Urinary bladder (tissue), 4 donors: Measurements from ENCODE around the gene DAB2. TPM values are rescaled to one million over a fixed set of nuclear protein-coding genes. Genes with fewer than 3 reads are reported as not detected.
A peak's percentile ranks its signal among the peaks of the same experiment; 100 is the strongest.

Experiments
- DNase-seq: peaks from one replicate; pipeline ENCODE4 v3.0.0-alpha.2; 2015; ENCODE audit errors: extremely low spot score
- H3K27ac ChIP-seq: one replicate; pipeline ENCODE4 v1.5.1; 2013; ENCODE audit warnings: low read depth, mild to moderate bottlenecking, moderate library complexity
- H3K36me3 ChIP-seq: one replicate; pipeline ENCODE4 v1.6.1; 2013; ENCODE audit warnings: mild to moderate bottlenecking, moderate library complexity; ENCODE audit not compliant: insufficient read depth
- H3K4me1 ChIP-seq: one replicate; pipeline ENCODE4 v1.6.1; 2013; ENCODE audit warnings: mild to moderate bottlenecking, moderate library complexity; ENCODE audit not compliant: insufficient read depth
- H3K4me3 ChIP-seq: one replicate; pipeline ENCODE4 v1.5.1; 2013; ENCODE audit warnings: low read depth, low read length
- WGBS: extraction: QIAGEN DNeasy Blood & Tissue Kit; methylation state at CpG from one replicate; pipeline ENCODE4 v1.1.7; 2013; 5-methylcytosine and 5-hydroxymethylcytosine counted together
- polyA plus RNA-seq: library from polyadenylated mRNA; stranded (reverse); fragments of 200-250 nt; gene quantifications from one replicate; pipeline ENCODE4 v1.2.3, GENCODE V29; 2013
- total RNA-seq: library from RNA; depleted of rRNA; stranded (reverse); fragments of >200 nt; gene quantifications from one replicate; pipeline ENCODE4 v1.2.3, GENCODE V29; 2014
- donor health status: healthy with polysubstance abuse.
- donor health status: healthy.

The DAB2 gene
- total RNA-seq (167 TPM), polyA plus RNA-seq (21.4 TPM)

GRCh38 chr5:39424736-39425637 lies at the start of gene DAB2:
Gene DAB2 (minus strand): TSS chr5:39424980. CDS start chr5:39394320, 30,660 bp downstream.
- Histone ChIP-seq H3K4me3 (peak within 1 kb of the TSS; percentile 64), H3K36me3 (no peaks in the 10 kb centered on the region), H3K4me1 (peaks cover 1% of the 10 kb centered on the region), H3K27ac (peak within 1 kb of the TSS; percentile 59)
- WGBS = 3% methylated on average over 53 of the region's 53 CpGs
- DNase-seq = peak; percentile 49

GRCh38 chr5:39473156-39473775 lies 48.5 kb upstream of the DAB2 start:
- no peak overlapping the region for H3K27ac ChIP-seq
- no peak overlapping the region for H3K4me3 ChIP-seq
- H3K4me1 ChIP-seq = no peaks in the 10 kb centered on the region
- DNase-seq = no peak
- no peaks in the 10 kb centered on the region for H3K36me3 ChIP-seq
- WGBS = 39% methylated on average over 3 of the region's 3 CpGs

- H3K27ac ChIP-seq = no peak overlapping the region
- no peak for DNase-seq
- no peaks in the 10 kb centered on the region for H3K36me3 ChIP-seq
- H3K4me3 ChIP-seq = no peak overlapping the region
- 67% methylated on average over 3 of the region's 3 CpGs for WGBS
- no peaks in the 10 kb centered on the region for H3K4me1 ChIP-seq
Measured at GRCh38 chr5:39471836-39472508, 47.2 kb upstream of the DAB2 start.

GRCh38 chr5:39470811-39471210 lies 46.0 kb upstream of the DAB2 start:
- no peak overlapping the region for H3K27ac ChIP-seq
- no peaks in the 10 kb centered on the region for H3K36me3 ChIP-seq
- no peak overlapping the region for H3K4me3 ChIP-seq
- H3K4me1 ChIP-seq = no peaks in the 10 kb centered on the region
- 95% methylated on average over 2 of the region's 2 CpGs for WGBS
- DNase-seq = no peak

- Histone ChIP-seq H3K4me1 (no peaks in the 10 kb centered on the region), H3K27ac (no peak overlapping the region), H3K4me3 (no peak overlapping the region), H3K36me3 (no peaks in the 10 kb centered on the region)
- 74% methylated on average over 6 of the region's 6 CpGs for WGBS
- no peak for DNase-seq
Measured at GRCh38 chr5:39469777-39470415, 45.1 kb upstream of the DAB2 start.

- H3K4me1 ChIP-seq = no peaks in the 10 kb centered on the region
- WGBS = 55% methylated on average over 1 of the region's 1 CpG
- DNase-seq = no peak
- no peak overlapping the region for H3K27ac ChIP-seq
- H3K36me3 ChIP-seq = no peaks in the 10 kb centered on the region
- no peak overlapping the region for H3K4me3 ChIP-seq
Measured at GRCh38 chr5:39469176-39469575, 44.4 kb upstream of the DAB2 start.

GRCh38 chr5:39466846-39467245 lies 42.1 kb upstream of the DAB2 start:
- no peak for DNase-seq

GRCh38 chr5:39465843-39466242 lies 41.1 kb upstream of the DAB2 start:
- WGBS = 49% methylated on average over 2 of the region's 2 CpGs
- H3K4me3 ChIP-seq = no peak overlapping the region
- H3K4me1 ChIP-seq = no peaks in the 10 kb centered on the region
- H3K36me3 ChIP-seq = no peaks in the 10 kb centered on the region
- no peak overlapping the region for H3K27ac ChIP-seq
- no peak for DNase-seq

More at GRCh38 chr5:39466846-39467245, 42.1 kb upstream of the DAB2 start:
- Histone ChIP-seq H3K36me3 (no peaks in the 10 kb centered on the region), H3K4me1 (no peaks in the 10 kb centered on the region), H3K4me3 (no peak overlapping the region), H3K27ac (no peak overlapping the region)
- 91% methylated on average over 1 of the region's 1 CpG for WGBS

GRCh38 chr5:39465097-39465496 lies 40.3 kb upstream of the DAB2 start:
- Histone ChIP-seq H3K4me1 (no peaks in the 10 kb centered on the region), H3K4me3 (no peak overlapping the region), H3K36me3 (no peaks in the 10 kb centered on the region), H3K27ac (no peak overlapping the region)
- DNase-seq = no peak
- 78% methylated on average over 2 of the region's 2 CpGs for WGBS

- 86% methylated on average over 5 of the region's 5 CpGs for WGBS
- H3K4me3 ChIP-seq = no peak overlapping the region
- no peak overlapping the region for H3K27ac ChIP-seq
- H3K4me1 ChIP-seq = no peaks in the 10 kb centered on the region
- no peaks in the 10 kb centered on the region for H3K36me3 ChIP-seq
- no peak for DNase-seq
Measured at GRCh38 chr5:39464088-39464487, 39.3 kb upstream of the DAB2 start.

GRCh38 chr5:39462211-39462610 lies 37.4 kb upstream of the DAB2 start:
- no peak overlapping the region for H3K4me3 ChIP-seq
- WGBS = 88% methylated on average over 6 of the region's 6 CpGs
- no peaks in the 10 kb centered on the region for H3K36me3 ChIP-seq
- DNase-seq = no peak
- no peaks in the 10 kb centered on the region for H3K4me1 ChIP-seq
- no peak overlapping the region for H3K27ac ChIP-seq

- DNase-seq = no peak
- WGBS = 64% methylated on average over 5 of the region's 5 CpGs
- Histone ChIP-seq H3K27ac (no peak overlapping the region), H3K4me1 (no peaks in the 10 kb centered on the region), H3K36me3 (no peaks in the 10 kb centered on the region), H3K4me3 (no peak overlapping the region)
Measured at GRCh38 chr5:39461007-39461682, 36.4 kb upstream of the DAB2 start.

GRCh38 chr5:39459907-39460306 lies 35.1 kb upstream of the DAB2 start:
- no peak for DNase-seq
- Histone ChIP-seq H3K27ac (no peak overlapping the region), H3K4me1 (no peaks in the 10 kb centered on the region), H3K4me3 (no peak overlapping the region), H3K36me3 (no peaks in the 10 kb centered on the region)
